K562 (cell line): ENCODE measurements around the gene LTBR.

ENCODE experiments used
- CBX2 ChIP-seq: fragments of 200-600 bp; sonication (generic); IDR thresholded peaks from one replicate; pipeline ENCODE4 v1.6.1; 2012; ENCODE audit warnings: mild to moderate bottlenecking, low read length, inconsistent platforms; ENCODE audit not compliant: insufficient read depth, poor library complexity, severe bottlenecking
- CBX8 ChIP-seq: fragments of 200-600 bp; sonication (generic); IDR thresholded peaks from 2 replicates; pipeline ENCODE4 v1.6.1; 2012; ENCODE audit warnings: borderline replicate concordance, mixed run types, low read depth, mild to moderate bottlenecking, moderate library complexity, mixed read lengths, low read length, control low read depth, inconsistent platforms; ENCODE audit not compliant: poor library complexity, severe bottlenecking; ENCODE audit errors: extremely low read depth
- CEBPB ChIP-seq: fragments of 450-650 bp; IDR thresholded peaks from 2 replicates; pipeline ENCODE4 v1.6.1; 2016; ENCODE audit warnings: missing genetic modification characterization, missing compliant biosample characterization
- EGR1 ChIP-seq: fragments of 450-650 bp; conservative IDR thresholded peaks from 2 replicates; pipeline ENCODE4 v1.6.1; 2017; ENCODE audit warnings: mild to moderate bottlenecking
- HOMEZ ChIP-seq: fragments of 250-450 bp; sonication (Bioruptor Pico); IDR thresholded peaks from 2 replicates; pipeline ENCODE4 v1.4.0; 2020; ENCODE audit warnings: mild to moderate bottlenecking, moderate library complexity
- RCOR1 ChIP-seq, 2 experiments: IDR thresholded peaks; 2 replicates each; pipeline ENCODE4 v1.6.1; 2012; ENCODE audit warnings: low read depth in 2 of 2, low read length in 2 of 2, borderline replicate concordance in 1 of 2, improper control_type of control experiment in 1 of 2
- ZNF277 ChIP-seq: fragments of 250-450 bp; sonication (Bioruptor Pico); IDR thresholded peaks from 2 replicates; pipeline ENCODE4 v1.8.0; 2022; ENCODE audit warnings: inconsistent platforms, mild to moderate bottlenecking, moderate library complexity, borderline replicate concordance
- ZNF830 ChIP-seq: fragments of 250-450 bp; sonication (Bioruptor Pico); IDR thresholded peaks from 2 replicates; pipeline ENCODE4 v1.5.0; 2021; ENCODE audit warnings: mild to moderate bottlenecking

DNA sequence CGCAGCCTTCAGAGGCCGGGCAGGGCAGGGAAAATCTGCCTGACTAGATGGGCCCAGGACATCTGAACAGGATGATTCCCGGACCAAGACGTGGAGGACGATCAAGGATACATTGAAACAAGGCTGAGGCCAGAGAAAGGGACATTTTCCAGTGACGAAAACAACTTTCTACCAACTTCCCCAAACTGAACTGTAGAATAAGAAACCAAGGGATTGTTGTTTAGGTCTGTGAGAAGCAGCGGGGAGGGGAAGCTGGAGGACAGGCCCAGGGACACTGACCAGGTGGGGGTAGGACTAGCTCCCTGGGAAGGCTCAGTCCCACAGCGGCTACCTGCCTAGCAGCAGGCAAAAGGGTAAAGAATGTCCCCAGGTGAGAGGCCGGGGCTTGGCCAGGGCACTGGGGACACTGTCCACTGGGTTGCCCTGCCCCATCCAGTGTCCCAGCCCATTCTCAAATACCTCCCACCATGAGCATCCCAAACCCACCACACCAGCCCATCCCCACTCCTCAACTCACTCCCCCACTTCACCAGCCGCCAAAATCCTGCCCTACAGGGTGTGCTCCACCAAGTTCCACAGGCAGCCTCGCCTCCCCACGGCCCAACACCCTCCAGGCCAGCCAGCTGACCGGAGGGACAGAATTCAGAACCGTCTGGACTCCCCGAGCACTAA lies 43.1 kb upstream of the LTBR start:
- no peak for TF ChIP-seq HOMEZ
- no peak for TF ChIP-seq RCOR1 (IDR thresholded peaks at IDR 0.05; ENCODE audit: borderline replicate concordance in 1 of 2, low read depth in 2 of 2, low read length in 2 of 2)
- TF ChIP-seq CBX8, result no peak
- TF ChIP-seq CEBPB, result no peak
- no peak for TF ChIP-seq ZNF830
- TF ChIP-seq EGR1, result no peak
- TF ChIP-seq ZNF277 (CRISPR knock-in tag), result no peak
- no peak for TF ChIP-seq CBX2
